ENCODE data around the gene C1QTNF2.
"Not testable (repeated sequence)": the region's sequence is repeated elsewhere in the genome, so short reads cannot be mapped to it uniquely, and the experiment has no call there.

The C1QTNF2 gene

DNA sequence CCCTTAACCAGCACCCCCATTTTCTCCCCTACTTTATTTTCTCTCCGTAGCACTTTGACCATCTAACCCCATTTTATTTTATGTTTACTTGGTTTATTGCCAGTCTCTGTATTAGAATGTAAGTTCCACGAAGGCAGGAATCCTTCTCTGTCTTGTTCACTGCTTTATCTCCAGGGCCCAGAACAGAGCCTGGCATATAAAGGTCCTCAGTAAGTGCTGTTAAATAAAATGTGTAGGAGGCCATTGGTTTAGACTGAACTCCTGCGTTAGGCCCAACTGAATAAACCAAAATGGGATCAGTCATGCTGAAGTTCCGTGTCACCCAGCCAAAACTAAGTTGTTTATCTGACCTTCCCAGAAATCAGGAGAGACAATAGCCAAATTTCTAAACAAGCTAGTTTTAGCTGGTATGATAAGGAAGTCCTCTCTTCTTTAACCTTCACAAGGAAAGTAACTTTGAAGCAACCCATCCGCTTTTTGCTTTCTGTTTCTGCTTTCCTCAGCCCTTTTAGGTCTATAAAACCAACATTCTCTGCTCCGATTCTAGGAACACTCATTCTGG lies 29.0 kb downstream of the C1QTNF2 start:
- in situ Hi-C loops (cut with MboI; ENCODE audit: low sequenced_read_pairs, unreplicated experiment) = loop anchor here (10.0 kb wide), 1 partner anchor 317 kb away; no protein-coding TSS in a partner anchor
- no peak for DNase-seq (ENCODE audit: low spot score)
- TF ChIP-seq, protein P1, sequence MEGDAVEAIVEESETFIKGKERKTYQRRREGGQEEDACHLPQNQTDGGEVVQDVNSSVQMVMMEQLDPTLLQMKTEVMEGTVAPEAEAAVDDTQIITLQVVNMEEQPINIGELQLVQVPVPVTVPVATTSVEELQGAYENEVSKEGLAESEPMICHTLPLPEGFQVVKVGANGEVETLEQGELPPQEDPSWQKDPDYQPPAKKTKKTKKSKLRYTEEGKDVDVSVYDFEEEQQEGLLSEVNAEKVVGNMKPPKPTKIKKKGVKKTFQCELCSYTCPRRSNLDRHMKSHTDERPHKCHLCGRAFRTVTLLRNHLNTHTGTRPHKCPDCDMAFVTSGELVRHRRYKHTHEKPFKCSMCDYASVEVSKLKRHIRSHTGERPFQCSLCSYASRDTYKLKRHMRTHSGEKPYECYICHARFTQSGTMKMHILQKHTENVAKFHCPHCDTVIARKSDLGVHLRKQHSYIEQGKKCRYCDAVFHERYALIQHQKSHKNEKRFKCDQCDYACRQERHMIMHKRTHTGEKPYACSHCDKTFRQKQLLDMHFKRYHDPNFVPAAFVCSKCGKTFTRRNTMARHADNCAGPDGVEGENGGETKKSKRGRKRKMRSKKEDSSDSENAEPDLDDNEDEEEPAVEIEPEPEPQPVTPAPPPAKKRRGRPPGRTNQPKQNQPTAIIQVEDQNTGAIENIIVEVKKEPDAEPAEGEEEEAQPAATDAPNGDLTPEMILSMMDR (IDR thresholded peaks at IDR 0.05; ENCODE audit: borderline replicate concordance, control extremely low read depth, extremely low read depth, insufficient read depth, missing control alignments) = no peak

DNA sequence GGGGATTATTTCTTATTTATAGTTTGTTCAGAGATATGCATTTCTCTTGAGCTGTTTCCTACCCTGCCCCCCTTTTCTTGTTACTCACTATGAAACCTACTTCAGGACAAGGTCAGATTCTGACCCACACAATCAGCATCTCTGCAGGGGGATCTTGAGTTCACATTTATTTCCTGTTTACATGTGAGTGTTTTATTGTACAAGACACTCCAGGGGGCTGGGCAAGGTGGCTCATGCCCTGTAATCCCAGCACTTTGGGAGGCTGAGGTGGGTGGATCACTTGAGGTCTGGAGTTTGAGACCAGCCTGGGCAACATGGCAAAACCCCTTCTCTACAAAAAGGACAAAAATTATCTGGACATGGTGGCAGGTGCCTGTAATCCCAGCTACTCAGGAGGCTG lies 29.9 kb downstream of the C1QTNF2 start:
- not testable (repeated sequence) for DNase-seq (ENCODE audit: low spot score)
- in situ Hi-C loops (cut with MboI; ENCODE audit: low sequenced_read_pairs, unreplicated experiment) = loop anchor here (10.0 kb wide), 1 partner anchor 316 kb away; no protein-coding TSS in a partner anchor

DNA sequence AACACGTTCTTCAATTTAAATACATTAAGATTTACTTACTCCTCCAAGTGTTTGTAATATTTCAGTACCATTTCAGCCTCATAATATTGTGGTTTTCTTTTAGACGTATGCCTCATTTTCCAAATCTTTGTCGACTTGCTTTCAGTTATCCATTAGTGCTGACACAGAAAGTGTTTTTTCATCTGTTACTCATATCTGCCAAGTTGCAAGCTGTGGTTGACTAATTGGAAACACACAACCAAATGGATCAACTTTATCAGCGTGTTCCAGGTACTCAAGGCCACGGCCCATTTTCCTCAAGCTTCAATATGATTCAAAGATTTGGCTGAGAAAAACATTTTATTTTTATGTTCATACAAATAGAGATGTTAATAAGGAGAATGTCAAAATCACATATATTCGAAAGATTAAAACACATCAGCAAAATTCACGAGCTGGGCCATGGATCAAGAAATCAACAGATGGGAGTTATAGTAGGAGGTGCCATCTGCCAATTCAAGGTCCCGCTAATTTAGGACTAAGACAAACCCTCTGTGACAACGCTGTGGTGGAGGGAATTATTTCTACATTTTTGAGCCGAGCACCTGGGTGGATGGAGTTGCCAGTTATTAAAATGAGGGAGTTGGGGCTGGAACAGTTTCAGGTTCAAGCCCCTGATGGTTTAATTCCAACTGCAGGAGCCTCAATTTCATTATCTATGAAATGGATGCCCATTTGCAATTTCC lies 30.9 kb downstream of the C1QTNF2 start:
- in situ Hi-C loops (cut with MboI; ENCODE audit: low sequenced_read_pairs, unreplicated experiment) = loop anchor here (10.0 kb wide), 1 partner anchor 315 kb away; no protein-coding TSS in a partner anchor
- TF ChIP-seq, protein P1 (IDR thresholded peaks at IDR 0.05; ENCODE audit: borderline replicate concordance, control extremely low read depth, extremely low read depth, insufficient read depth, missing control alignments) = no peak
- DNase-seq (ENCODE audit: low spot score) = no peak

DNA sequence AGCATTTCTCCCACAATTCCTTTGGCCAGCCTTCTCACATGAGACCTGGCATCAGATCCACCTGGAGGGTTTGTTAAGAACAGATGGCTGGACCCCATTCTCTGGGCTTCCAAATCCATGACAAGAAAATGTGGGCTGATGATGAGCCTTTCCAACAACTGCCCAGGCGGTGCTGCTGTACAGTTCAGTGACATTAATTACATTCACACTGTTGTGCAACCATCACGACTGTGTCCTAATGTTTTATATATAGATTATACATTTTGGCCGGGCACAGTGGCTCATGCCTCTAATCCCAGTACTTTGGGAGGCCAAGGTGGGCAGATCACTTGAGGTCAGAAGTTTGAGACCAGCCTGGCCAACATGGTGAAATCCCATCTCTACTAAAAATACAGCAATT lies 35.7 kb downstream of the C1QTNF2 start:
- in situ Hi-C loops (cut with MboI; ENCODE audit: low sequenced_read_pairs, unreplicated experiment); DNase-seq (ENCODE audit: low spot score): not testable (repeated sequence)

DNA sequence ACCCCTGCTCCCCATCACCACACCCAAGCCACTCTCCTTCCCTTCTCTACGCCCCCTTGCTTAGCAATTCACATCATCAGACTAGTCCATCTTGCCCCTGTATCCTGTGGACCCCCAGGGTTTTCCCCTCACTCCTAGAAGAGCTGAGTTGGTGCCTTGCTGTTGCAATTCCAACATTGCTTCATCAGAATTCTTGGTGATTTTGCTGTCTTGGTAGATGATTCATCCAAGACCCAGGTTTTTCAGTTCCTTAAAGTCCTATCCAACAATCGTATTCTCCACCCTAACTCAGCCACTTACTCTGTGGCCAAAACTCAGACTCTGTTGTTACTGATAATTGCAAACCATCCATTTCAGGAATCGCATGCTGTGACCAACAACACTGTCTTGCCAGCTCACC lies 36.7 kb downstream of the C1QTNF2 start:
- in situ Hi-C loops (cut with MboI; ENCODE audit: low sequenced_read_pairs, unreplicated experiment) = no loop called here
- no peak for DNase-seq (ENCODE audit: low spot score)
- TF ChIP-seq, protein P1 (IDR thresholded peaks at IDR 0.05; ENCODE audit: borderline replicate concordance, control extremely low read depth, extremely low read depth, insufficient read depth, missing control alignments) = no peak

DNA sequence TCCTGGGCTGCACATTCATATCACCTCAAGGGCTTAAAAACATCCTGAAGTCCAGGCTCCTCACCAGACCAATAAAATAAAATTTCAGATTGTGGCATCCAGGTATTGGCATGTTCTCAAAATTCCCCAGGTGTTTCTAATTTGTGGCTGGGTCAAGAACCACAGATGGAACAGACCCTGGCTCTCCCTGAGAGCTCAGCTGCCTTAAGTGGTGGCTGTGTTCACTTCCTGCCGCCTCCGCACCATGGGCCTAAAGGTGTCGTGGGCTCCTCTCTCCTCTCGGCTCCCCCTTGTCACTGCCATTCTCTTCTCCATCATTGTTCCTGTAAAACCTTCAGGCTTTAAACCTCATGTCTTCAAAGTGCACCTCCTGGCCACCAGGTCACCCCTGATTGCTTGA lies 40.2 kb downstream of the C1QTNF2 start:
- DNase-seq (ENCODE audit: low spot score) = no peak
- TF ChIP-seq, protein P1 (IDR thresholded peaks at IDR 0.05; ENCODE audit: borderline replicate concordance, control extremely low read depth, extremely low read depth, insufficient read depth, missing control alignments) = no peak
- in situ Hi-C loops (cut with MboI; ENCODE audit: low sequenced_read_pairs, unreplicated experiment) = no loop called here

DNA sequence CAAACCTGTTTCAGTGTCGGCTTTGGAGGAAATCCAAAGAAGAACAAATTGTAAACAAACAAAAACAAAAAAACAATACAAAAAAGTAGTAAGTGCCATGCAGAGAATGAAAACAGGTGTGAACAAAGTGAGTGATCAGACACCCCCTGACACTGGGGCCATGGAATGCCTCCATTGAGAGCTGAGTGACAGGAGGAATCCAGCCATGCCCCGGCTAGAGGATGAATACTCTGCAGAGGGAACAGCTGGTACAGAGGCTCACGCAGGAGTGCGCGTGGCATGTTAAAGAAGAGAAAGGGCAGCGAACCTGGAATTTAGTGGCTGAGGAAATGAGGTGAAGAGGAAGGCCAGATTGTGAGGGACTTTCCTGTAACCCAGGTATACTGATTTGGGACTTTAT lies 42.6 kb downstream of the C1QTNF2 start:
- TF ChIP-seq, protein P1 (IDR thresholded peaks at IDR 0.05; ENCODE audit: borderline replicate concordance, control extremely low read depth, extremely low read depth, insufficient read depth, missing control alignments) = no peak
- DNase-seq (ENCODE audit: low spot score) = no peak
- in situ Hi-C loops (cut with MboI; ENCODE audit: low sequenced_read_pairs, unreplicated experiment) = no loop called here

Data from GM13976 (cell line).